ENCODE results near the gene AP5Z1.

DNA sequence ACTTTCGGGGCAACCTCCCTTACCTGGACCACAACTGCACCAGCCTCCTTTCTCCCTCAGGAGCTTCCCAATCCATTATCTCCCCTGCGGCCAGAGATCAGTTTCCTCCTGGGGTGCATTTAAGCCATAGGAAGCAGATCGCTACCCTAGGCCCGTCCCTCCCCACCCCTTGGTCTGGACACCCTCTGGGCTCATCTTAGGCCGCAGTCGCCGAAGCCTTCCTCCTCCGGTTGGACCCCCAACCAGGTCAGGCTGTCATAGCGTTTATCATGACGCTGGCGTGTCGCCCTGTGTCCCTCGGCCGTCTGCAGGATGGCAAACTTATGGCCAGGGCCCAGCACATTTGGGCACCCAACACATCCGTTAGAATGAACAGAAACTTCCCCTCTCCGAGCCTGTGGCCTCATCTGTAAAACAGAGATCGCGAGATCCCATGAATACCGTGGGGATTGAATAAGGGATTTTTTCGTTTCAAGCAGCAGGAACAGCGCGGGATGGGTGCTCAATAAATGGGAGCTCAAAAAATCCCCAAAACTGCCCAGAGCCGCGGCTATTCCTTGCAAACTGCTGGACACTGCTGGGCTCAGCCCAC is 669 bp upstream of the AP5Z1 start:
- TF ChIP-seq, protein P1, sequence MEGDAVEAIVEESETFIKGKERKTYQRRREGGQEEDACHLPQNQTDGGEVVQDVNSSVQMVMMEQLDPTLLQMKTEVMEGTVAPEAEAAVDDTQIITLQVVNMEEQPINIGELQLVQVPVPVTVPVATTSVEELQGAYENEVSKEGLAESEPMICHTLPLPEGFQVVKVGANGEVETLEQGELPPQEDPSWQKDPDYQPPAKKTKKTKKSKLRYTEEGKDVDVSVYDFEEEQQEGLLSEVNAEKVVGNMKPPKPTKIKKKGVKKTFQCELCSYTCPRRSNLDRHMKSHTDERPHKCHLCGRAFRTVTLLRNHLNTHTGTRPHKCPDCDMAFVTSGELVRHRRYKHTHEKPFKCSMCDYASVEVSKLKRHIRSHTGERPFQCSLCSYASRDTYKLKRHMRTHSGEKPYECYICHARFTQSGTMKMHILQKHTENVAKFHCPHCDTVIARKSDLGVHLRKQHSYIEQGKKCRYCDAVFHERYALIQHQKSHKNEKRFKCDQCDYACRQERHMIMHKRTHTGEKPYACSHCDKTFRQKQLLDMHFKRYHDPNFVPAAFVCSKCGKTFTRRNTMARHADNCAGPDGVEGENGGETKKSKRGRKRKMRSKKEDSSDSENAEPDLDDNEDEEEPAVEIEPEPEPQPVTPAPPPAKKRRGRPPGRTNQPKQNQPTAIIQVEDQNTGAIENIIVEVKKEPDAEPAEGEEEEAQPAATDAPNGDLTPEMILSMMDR (conservative IDR thresholded peaks at IDR 0.05), result no peak
- no peak for TF ChIP-seq ZFX (IDR thresholded peaks at IDR 0.05)

All from C4-2B (cell line).